H1 (cell line): ENCODE measurements around the gene SLC7A10. TPM values are rescaled to one million over a fixed set of nuclear protein-coding genes. Genes with fewer than 3 reads are reported as not detected.

Experiments
- ATF3 ChIP-seq: IDR thresholded peaks from 2 replicates; pipeline ENCODE4 v1.6.1; 2011; ENCODE audit warnings: low read depth, mild to moderate bottlenecking, low read length; ENCODE audit not compliant: insufficient read depth
- CHD2 ChIP-seq: IDR thresholded peaks from 2 replicates; pipeline ENCODE4 v1.6.1; 2012; ENCODE audit warnings: low read length, improper control_type of control experiment
- CHD7 ChIP-seq: fragments of 300-600 bp; sonication (generic); IDR thresholded peaks from 2 replicates; pipeline ENCODE4 v1.7.1; 2012; ENCODE audit warnings: low read length, moderate library complexity, mild to moderate bottlenecking, inconsistent platforms; ENCODE audit not compliant: insufficient replicate concordance
- JUND ChIP-seq: IDR thresholded peaks from 2 replicates; pipeline ENCODE4 v1.6.1; 2011; ENCODE audit warnings: mild to moderate bottlenecking, improper control_type of control experiment, low read length
- KDM1A ChIP-seq: fragments of 200-600, 300-600 bp; sonication (generic); IDR thresholded peaks from 2 replicates; pipeline ENCODE4 v1.7.1; 2016; ENCODE audit warnings: mild to moderate bottlenecking, low read length, borderline replicate concordance
- MAX ChIP-seq: IDR thresholded peaks from 2 replicates; pipeline ENCODE4 v1.6.1; 2012; ENCODE audit warnings: inconsistent platforms
- RFX5 ChIP-seq: IDR thresholded peaks from 2 replicates; pipeline ENCODE4 v1.6.1; 2011; ENCODE audit warnings: low read depth, low read length, improper control_type of control experiment, borderline replicate concordance
- TAF1 ChIP-seq: IDR thresholded peaks from 2 replicates; pipeline ENCODE4 v1.6.1; 2011; ENCODE audit warnings: mild to moderate bottlenecking, low read depth, low read length
- USF2 ChIP-seq: IDR thresholded peaks from 2 replicates; pipeline ENCODE4 v1.6.1; 2011; ENCODE audit warnings: low read length, improper control_type of control experiment
- polyA plus RNA-seq, 7 experiments: library from polyadenylated mRNA; depleted of rRNA in 3 of 7; stranded (reverse) in 5 of 7; unstranded in 2 of 7; fragments of >200 nt in 5 of 7; fragments of 200-250 nt in 2 of 7; gene quantifications; 1 replicate in 5 of 7; 2 replicates in 1 of 7; 4 replicates in 1 of 7; pipeline versions ENCODE4 v1.2.1 to v1.2.3, GENCODE V29; 2011 to 2013; ENCODE audit warnings: missing spikeins in 2 of 7, mixed read lengths in 2 of 7
- total RNA-seq: library from RNA; stranded (reverse); fragmentation: NEBNext Ultra II Directional; extraction: Animal tissue kit (Norgen Biotek cat#: 25700); gene quantifications from 2 replicates; pipeline ENCODE4 v1.2.1, GENCODE V29; 2021

SLC7A10 gene
- total and polyA plus RNA-seq, 2 of the 8 experiments (the other 6 are each of a cell fraction or from before 2014, with no cell fraction given): 3.7 to 7.1 TPM

- TF ChIP-seq CHD7 (no peak), RFX5 (no peak), MAX (no peak), KDM1A (no peak), USF2 (no peak), JUND (no peak), TAF1 (no peak), ATF3 (no peak), CHD2 (no peak)
These were observed 21.2 kb upstream of the SLC7A10 start (continued) for GRCh38 chr19:33246709-33247440.
